HG03442 (cell line): ENCODE results near the gene BRI3.
A peak's percentile ranks its signal among the peaks of the same experiment; 100 is the strongest.

Experiments
- ATAC-seq: cut with Tn5 transposase; IDR thresholded peaks from one replicate; pipeline ENCODE4 v1.9.1; 2021; ENCODE audit warnings: mild to moderate bottlenecking, moderate library complexity; ENCODE audit not compliant: unreplicated experiment

Gene BRI3

GRCh38 chr7:98280791-98281756 is at the start of gene BRI3:
Gene BRI3 (plus strand): TSS chr7:98281686. CDS start chr7:98281796, 110 bp downstream.
- ATAC-seq: peak; percentile 78

- no peak for ATAC-seq
Measured at GRCh38 chr7:98232263-98232585, 49.3 kb upstream of the BRI3 start.

- no peak for ATAC-seq
Measured at GRCh38 chr7:98232799-98233198, 48.7 kb upstream of the BRI3 start.

GRCh38 chr7:98233219-98234070 is 48.0 kb upstream of the BRI3 start:
- ATAC-seq: no peak

GRCh38 chr7:98234429-98235147 is 46.9 kb upstream of the BRI3 start:
- no peak for ATAC-seq

GRCh38 chr7:98235901-98236300 is 45.6 kb upstream of the BRI3 start:
- no peak for ATAC-seq

- ATAC-seq: no peak
Measured at GRCh38 chr7:98236355-98237185, 44.9 kb upstream of the BRI3 start.

GRCh38 chr7:98238076-98238475 is 43.4 kb upstream of the BRI3 start:
- ATAC-seq: no peak

- ATAC-seq: no peak
Measured at GRCh38 chr7:98238976-98239375, 42.5 kb upstream of the BRI3 start.

- ATAC-seq: no peak
Measured at GRCh38 chr7:98240961-98241673, 40.4 kb upstream of the BRI3 start.

GRCh38 chr7:98241674-98242241 is 39.7 kb upstream of the BRI3 start:
- no peak for ATAC-seq

GRCh38 chr7:98242342-98242741 is 39.1 kb upstream of the BRI3 start:
- no peak for ATAC-seq

- no peak for ATAC-seq
Measured at GRCh38 chr7:98242934-98243333, 38.6 kb upstream of the BRI3 start.

- no peak for ATAC-seq
Measured at GRCh38 chr7:98244871-98245270, 36.6 kb upstream of the BRI3 start.

- ATAC-seq: no peak
Measured at GRCh38 chr7:98248156-98248555, 33.3 kb upstream of the BRI3 start.

GRCh38 chr7:98249106-98249505 is 32.4 kb upstream of the BRI3 start:
- ATAC-seq: no peak

GRCh38 chr7:98250789-98251188 is 30.7 kb upstream of the BRI3 start:
- ATAC-seq: no peak

GRCh38 chr7:98251231-98251600 is 30.3 kb upstream of the BRI3 start:
- peak; percentile 21 for ATAC-seq
